ENCODE data around the gene MAP3K14. TPM values are rescaled to one million over a fixed set of nuclear protein-coding genes. Genes with fewer than 3 reads are reported as not detected.
A peak's percentile ranks its signal among the peaks of the same experiment; 100 is the strongest.

MAP3K14 gene
- total RNA-seq, 1 experiment from 2014 or later, result 9.2 TPM

DNA sequence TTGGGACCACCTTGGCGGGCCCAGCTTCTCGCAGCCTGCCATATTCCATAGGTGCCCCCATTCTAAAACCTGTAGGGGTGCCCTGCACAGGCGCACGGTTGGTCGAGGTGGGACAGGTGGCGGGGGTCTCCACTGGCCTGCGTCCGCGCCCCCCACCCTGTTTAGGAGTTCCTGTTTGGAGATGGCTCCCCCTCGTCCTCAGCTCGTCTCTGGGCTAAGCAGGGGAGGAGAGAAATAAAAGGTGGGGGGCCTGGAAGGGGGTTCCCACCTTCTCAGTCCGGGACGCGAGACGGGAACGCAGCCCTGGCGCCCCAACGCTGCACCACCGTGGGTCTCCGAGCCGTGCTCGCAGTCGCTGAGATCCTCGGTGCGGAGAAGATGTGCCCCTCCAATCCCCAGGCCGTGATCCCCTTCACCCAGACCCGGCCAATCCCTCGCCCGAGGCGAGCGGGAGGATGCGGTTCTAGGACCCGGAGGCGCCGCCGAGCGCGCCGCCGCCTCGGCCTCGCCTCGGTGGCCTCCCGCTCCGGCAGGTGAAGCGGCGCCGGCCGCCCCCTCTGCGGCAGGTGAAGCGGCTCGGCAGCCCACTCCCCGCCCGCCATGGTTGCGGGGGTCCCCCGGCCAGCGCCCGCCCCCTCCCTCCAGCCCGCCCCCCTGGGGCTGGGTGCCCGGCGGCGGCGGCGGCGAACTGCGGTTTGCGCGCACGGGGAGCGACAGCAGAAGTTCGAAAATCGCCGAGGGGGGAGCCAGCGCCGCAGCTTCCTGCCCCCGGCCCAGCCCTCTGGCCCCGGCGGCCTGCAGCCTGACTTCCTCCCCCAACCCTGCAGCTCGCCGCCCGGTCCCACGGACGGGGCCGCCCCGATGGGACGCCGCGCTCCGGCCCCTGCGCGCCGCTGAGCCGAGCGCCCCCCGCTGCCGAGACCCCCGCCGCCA is 95.5 kb downstream of the MAP3K14 start, which contains the start of gene FMNL1:
Gene FMNL1 (plus strand): TSS at position 805 of the 933 bp plus-strand sequence. CDS start 240 bp downstream, outside the sequence.
- Mint-ChIP-seq H3K36me3 (ENCODE audit: insufficient read depth, unreplicated experiment) (peaks cover 6% of the 10 kb centered on the region), H3K27me3 (ENCODE audit: insufficient read depth, unreplicated experiment) (no peaks in the 10 kb centered on the region), H3K4me1 (ENCODE audit: insufficient read depth, unreplicated experiment) (peaks cover 28% of the 10 kb centered on the region), H3K9me3 (ENCODE audit: unreplicated experiment) (no peaks in the 10 kb centered on the region), H3K27ac (ENCODE audit: low read depth, unreplicated experiment) (no peak within 1 kb of the TSS), H3K4me3 (ENCODE audit: unreplicated experiment) (peak within 1 kb of the TSS; percentile 69)
- ChIA-PET POLR2A (interaction anchor here (0.5 to 1.2 kb wide), 3 partner anchors 71 to 158 kb away, joined by 3 to 4 read pairs (median 3); no protein-coding TSS in a partner anchor), CTCF (interaction anchor here (0.6 to 5.1 kb wide), 7 partner anchors 12 to 631 kb away, joined by 3 to 49 read pairs (median 4); partner anchors contain the start of gene ACBD4)
- no peak for DNase-seq (ENCODE audit: unreplicated experiment)
- TF ChIP-seq, protein P1, sequence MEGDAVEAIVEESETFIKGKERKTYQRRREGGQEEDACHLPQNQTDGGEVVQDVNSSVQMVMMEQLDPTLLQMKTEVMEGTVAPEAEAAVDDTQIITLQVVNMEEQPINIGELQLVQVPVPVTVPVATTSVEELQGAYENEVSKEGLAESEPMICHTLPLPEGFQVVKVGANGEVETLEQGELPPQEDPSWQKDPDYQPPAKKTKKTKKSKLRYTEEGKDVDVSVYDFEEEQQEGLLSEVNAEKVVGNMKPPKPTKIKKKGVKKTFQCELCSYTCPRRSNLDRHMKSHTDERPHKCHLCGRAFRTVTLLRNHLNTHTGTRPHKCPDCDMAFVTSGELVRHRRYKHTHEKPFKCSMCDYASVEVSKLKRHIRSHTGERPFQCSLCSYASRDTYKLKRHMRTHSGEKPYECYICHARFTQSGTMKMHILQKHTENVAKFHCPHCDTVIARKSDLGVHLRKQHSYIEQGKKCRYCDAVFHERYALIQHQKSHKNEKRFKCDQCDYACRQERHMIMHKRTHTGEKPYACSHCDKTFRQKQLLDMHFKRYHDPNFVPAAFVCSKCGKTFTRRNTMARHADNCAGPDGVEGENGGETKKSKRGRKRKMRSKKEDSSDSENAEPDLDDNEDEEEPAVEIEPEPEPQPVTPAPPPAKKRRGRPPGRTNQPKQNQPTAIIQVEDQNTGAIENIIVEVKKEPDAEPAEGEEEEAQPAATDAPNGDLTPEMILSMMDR (IDR thresholded peaks at IDR 0.05; ENCODE audit: unreplicated experiment), result no peak
- intact Hi-C loops (cut with micrococcal nuclease), result no loop called here
- BruUV-seq (replicated peaks), result no TSS peak

DNA sequence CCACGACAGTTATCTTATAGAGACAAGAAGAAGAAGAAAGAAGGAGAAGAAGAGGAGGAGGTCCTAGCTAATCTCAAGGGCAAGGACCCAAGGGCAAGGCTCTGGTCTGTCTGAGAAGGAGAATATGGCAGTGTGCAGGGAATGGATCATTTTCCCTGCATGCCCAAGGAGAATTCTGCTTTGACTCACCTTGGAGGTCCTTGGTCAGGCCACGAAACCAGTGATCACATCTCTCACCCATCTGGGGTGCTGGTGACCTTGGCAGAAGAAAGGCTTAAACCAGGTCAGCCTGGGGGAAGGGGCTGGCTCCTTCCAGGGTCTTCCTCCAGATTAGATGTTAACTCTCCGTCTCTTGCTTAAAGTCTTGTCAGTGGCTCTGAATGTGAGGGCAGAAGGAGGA is 96.7 kb downstream of the MAP3K14 start:
- Mint-ChIP-seq H3K36me3 (ENCODE audit: insufficient read depth, unreplicated experiment) (peaks cover 6% of the 10 kb centered on the region), H3K4me1 (ENCODE audit: insufficient read depth, unreplicated experiment) (peaks cover 17% of the 10 kb centered on the region), H3K27ac (ENCODE audit: low read depth, unreplicated experiment) (no peak overlapping the region), H3K4me3 (ENCODE audit: unreplicated experiment) (peak overlapping the region; percentile 69), H3K9me3 (ENCODE audit: unreplicated experiment) (no peaks in the 10 kb centered on the region), H3K27me3 (ENCODE audit: insufficient read depth, unreplicated experiment) (no peaks in the 10 kb centered on the region)
- no peak for DNase-seq (ENCODE audit: unreplicated experiment)
- BruUV-seq (replicated peaks), result no TSS peak
- intact Hi-C loops (cut with micrococcal nuclease), result no loop called here
- CTCF ChIA-PET, result interaction anchor here (0.6 to 5.1 kb wide), 20 partner anchors 11 to 632 kb away, joined by 3 to 49 read pairs (median 5); partner anchors contain the start of genes ACBD4 and HEXIM1
- POLR2A ChIA-PET, result interaction anchor here (0.9 to 2.2 kb wide), 3 partner anchors 10 to 91 kb away, joined by 3 to 13 read pairs (median 3); partner anchors contain the start of gene HEXIM2
- TF ChIP-seq, protein P1 (IDR thresholded peaks at IDR 0.05; ENCODE audit: unreplicated experiment), result no peak

DNA sequence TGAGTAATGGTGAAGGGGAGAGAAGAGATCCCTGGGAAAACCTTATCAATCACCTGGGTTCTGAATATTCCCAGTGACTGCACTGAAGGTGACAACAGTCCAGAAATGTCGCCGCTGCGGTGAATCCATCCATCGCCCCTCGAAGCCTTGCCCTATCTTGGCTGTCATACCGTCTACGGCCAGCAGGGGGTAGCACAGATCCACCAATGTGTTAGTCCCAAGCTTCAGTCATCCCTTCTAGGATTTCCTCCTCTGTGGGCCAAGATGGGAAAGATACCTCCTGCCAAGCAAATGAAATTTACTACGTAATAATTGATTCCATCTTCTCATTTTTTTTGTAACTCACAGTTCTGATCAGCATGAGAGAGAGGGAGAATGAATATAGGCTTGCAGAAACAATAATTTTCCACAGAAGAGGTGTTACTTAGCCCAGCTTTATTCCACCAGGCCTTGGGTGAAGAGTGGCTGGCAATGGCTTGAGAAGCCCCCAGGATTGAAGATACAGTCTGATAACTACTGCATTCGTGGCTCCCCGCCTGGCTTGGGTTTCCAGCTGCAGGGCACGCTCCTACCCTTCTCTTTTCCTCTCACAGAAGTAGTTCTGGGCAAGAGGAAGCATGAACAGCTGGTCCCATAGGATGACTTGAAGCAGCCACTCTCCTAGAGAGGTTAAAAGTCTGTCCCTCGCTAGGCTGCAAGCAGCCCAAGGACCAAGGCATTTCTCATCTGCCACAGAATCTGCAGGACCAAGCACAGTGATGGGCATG is 97.7 kb downstream of the MAP3K14 start:
- TF ChIP-seq, protein P1 (IDR thresholded peaks at IDR 0.05; ENCODE audit: unreplicated experiment), result peak; percentile 95
- Mint-ChIP-seq H3K27me3 (ENCODE audit: insufficient read depth, unreplicated experiment) (no peaks in the 10 kb centered on the region), H3K4me1 (ENCODE audit: insufficient read depth, unreplicated experiment) (peaks cover 11% of the 10 kb centered on the region), H3K4me3 (ENCODE audit: unreplicated experiment) (no peak overlapping the region), H3K27ac (ENCODE audit: low read depth, unreplicated experiment) (no peak overlapping the region), H3K36me3 (ENCODE audit: insufficient read depth, unreplicated experiment) (peaks cover 6% of the 10 kb centered on the region), H3K9me3 (ENCODE audit: unreplicated experiment) (no peaks in the 10 kb centered on the region)
- DNase-seq (ENCODE audit: unreplicated experiment), result peak; percentile 86
- intact Hi-C loops (cut with micrococcal nuclease), result loop anchor here (1.0 to 5.0 kb wide), 4 partner anchors 16 to 207 kb away; no protein-coding TSS in a partner anchor
- ChIA-PET CTCF (interaction anchor here (0.5 to 5.1 kb wide), 39 partner anchors 10 to 876 kb away, joined by 3 to 49 read pairs (median 4); partner anchors contain the start of genes ACBD4 and HEXIM1), POLR2A (interaction anchor here (0.5 to 2.2 kb wide), 14 partner anchors 11 to 208 kb away, joined by 3 to 13 read pairs (median 3); partner anchors contain the start of genes ACBD4, HEXIM2 and MAP3K14)
- BruUV-seq (replicated peaks), result no TSS peak

Other genes starting within 250 kb of the MAP3K14 start
- 54.5 and 69.7 TPM in 2 replicates for gene PLCD3, start 184.5 kb downstream of the MAP3K14 start, total RNA-seq (2022)
- gene ACBD4, start 181.3 kb downstream of the MAP3K14 start, total RNA-seq (2022), result 7.2 and 7.8 TPM in 2 replicates
- gene HEXIM1, start 168.5 kb downstream of the MAP3K14 start, total RNA-seq (2022), result 22.5 and 26.7 TPM in 2 replicates
- gene HEXIM2, start 155.1 kb downstream of the MAP3K14 start, total RNA-seq (2022), result 5.1 and 7.7 TPM in 2 replicates
- gene FMNL1, start 95.1 kb downstream of the MAP3K14 start, total RNA-seq (2022), result 28.1 and 35.8 TPM in 2 replicates
- gene SPATA32, start 54.9 kb downstream of the MAP3K14 start, total RNA-seq (2022), result not detected in 2 replicates
- 30.5 and 47.6 TPM in 2 replicates for gene ARHGAP27, start 115.8 kb upstream of the MAP3K14 start, total RNA-seq (2022)
- gene PLEKHM1, start 173.7 kb upstream of the MAP3K14 start, total RNA-seq (2022), result 53.4 and 87.4 TPM in 2 replicates

All from MCF 10A (cell line).